Measurements from ENCODE around the gene DUS3L. TPM values are rescaled to one million over a fixed set of nuclear protein-coding genes. Genes with fewer than 3 reads are reported as not detected.

DUS3L gene
- 85.8 and 89.8 TPM in 2 replicates for total RNA-seq

- peaks cover 12% of the 10 kb centered on the region for H3K4me1 Mint-ChIP-seq
- H3K27ac Mint-ChIP-seq, result peak within 1 kb of the TSS; percentile 100
- H3K4me3 Mint-ChIP-seq, result peak within 1 kb of the TSS; percentile 96
- peak; percentile 98 for DNase-seq
- no peaks in the 10 kb centered on the region for H3K27me3 Mint-ChIP-seq
- intact Hi-C loops (cut with micrococcal nuclease), result loop anchor here (1.0 to 5.0 kb wide), 8 partner anchors 13 to 1000 kb away; partner anchors contain the start of genes CATSPERD, FEM1A, LONP1 and MICOS13
- H3K36me3 Mint-ChIP-seq (ENCODE audit: low read depth), result peaks cover 39% of the 10 kb centered on the region
- peaks cover 3% of the 10 kb centered on the region for H3K9me3 Mint-ChIP-seq
Measured at GRCh38 chr19:5790559-5791520, at the start of gene DUS3L. Gene DUS3L (minus strand): TSS chr19:5791163. CDS start chr19:5791141, 22 bp downstream.

- Mint-ChIP-seq H3K36me3 (ENCODE audit: low read depth) (no peaks in the 10 kb centered on the region), H3K4me1 (peaks cover 8% of the 10 kb centered on the region), H3K27me3 (peaks cover 2% of the 10 kb centered on the region), H3K9me3 (no peaks in the 10 kb centered on the region), H3K27ac (no peak within 1 kb of the TSS), H3K4me3 (no peak within 1 kb of the TSS)
- intact Hi-C loops (cut with micrococcal nuclease), result no loop called here
- no peak for DNase-seq
Measured at GRCh38 chr19:5839065-5840017, 48.4 kb upstream of the DUS3L start, which contains the start of gene FUT6. Gene FUT6 (minus strand): TSS chr19:5839702. CDS start chr19:5832567, 7,135 bp downstream.

GRCh38 chr19:5838353-5839064 lies 47.5 kb upstream of the DUS3L start:
- H3K36me3 Mint-ChIP-seq (ENCODE audit: low read depth), result no peaks in the 10 kb centered on the region

GRCh38 chr19:5837761-5838352 lies 46.9 kb upstream of the DUS3L start:
- DNase-seq, result no peak
- no peak overlapping the region for H3K4me3 Mint-ChIP-seq
- no peaks in the 10 kb centered on the region for H3K36me3 Mint-ChIP-seq (ENCODE audit: low read depth)
- no peaks in the 10 kb centered on the region for H3K9me3 Mint-ChIP-seq
- H3K27me3 Mint-ChIP-seq, result peaks cover 2% of the 10 kb centered on the region
- intact Hi-C loops (cut with micrococcal nuclease), result no loop called here
- H3K4me1 Mint-ChIP-seq, result peaks cover 8% of the 10 kb centered on the region
- H3K27ac Mint-ChIP-seq, result no peak overlapping the region

More at GRCh38 chr19:5838353-5839064, 47.5 kb upstream of the DUS3L start:
- peaks cover 2% of the 10 kb centered on the region for H3K27me3 Mint-ChIP-seq
- no peak for DNase-seq
- intact Hi-C loops (cut with micrococcal nuclease), result no loop called here
- peaks cover 8% of the 10 kb centered on the region for H3K4me1 Mint-ChIP-seq
- H3K27ac Mint-ChIP-seq, result no peak overlapping the region
- H3K9me3 Mint-ChIP-seq, result no peaks in the 10 kb centered on the region
- H3K4me3 Mint-ChIP-seq, result no peak overlapping the region

GRCh38 chr19:5832527-5833216 lies 41.7 kb upstream of the DUS3L start:
- Mint-ChIP-seq H3K9me3 (no peaks in the 10 kb centered on the region), H3K36me3 (ENCODE audit: low read depth) (no peaks in the 10 kb centered on the region), H3K27me3 (no peaks in the 10 kb centered on the region), H3K4me3 (no peak overlapping the region), H3K27ac (no peak overlapping the region), H3K4me1 (peaks cover 7% of the 10 kb centered on the region)
- DNase-seq, result no peak
- intact Hi-C loops (cut with micrococcal nuclease), result no loop called here

GRCh38 chr19:5832061-5832460 lies 41.1 kb upstream of the DUS3L start:
- H3K4me3 Mint-ChIP-seq, result no peak overlapping the region

GRCh38 chr19:5831159-5831558 lies 40.2 kb upstream of the DUS3L start:
- no peak for DNase-seq
- Mint-ChIP-seq H3K36me3 (ENCODE audit: low read depth) (no peaks in the 10 kb centered on the region), H3K4me3 (no peak overlapping the region), H3K4me1 (peaks cover 8% of the 10 kb centered on the region), H3K27me3 (no peaks in the 10 kb centered on the region), H3K9me3 (no peaks in the 10 kb centered on the region), H3K27ac (no peak overlapping the region)
- intact Hi-C loops (cut with micrococcal nuclease), result no loop called here

More at GRCh38 chr19:5832061-5832460, 41.1 kb upstream of the DUS3L start:
- DNase-seq, result no peak
- Mint-ChIP-seq H3K27ac (no peak overlapping the region), H3K9me3 (no peaks in the 10 kb centered on the region), H3K36me3 (ENCODE audit: low read depth) (no peaks in the 10 kb centered on the region), H3K27me3 (no peaks in the 10 kb centered on the region), H3K4me1 (peaks cover 5% of the 10 kb centered on the region)
- intact Hi-C loops (cut with micrococcal nuclease), result no loop called here

- no peaks in the 10 kb centered on the region for H3K9me3 Mint-ChIP-seq
- H3K36me3 Mint-ChIP-seq (ENCODE audit: low read depth), result no peaks in the 10 kb centered on the region
- H3K4me1 Mint-ChIP-seq, result peaks cover 8% of the 10 kb centered on the region
- peak overlapping the region; percentile 100 for H3K4me3 Mint-ChIP-seq
- no peaks in the 10 kb centered on the region for H3K27me3 Mint-ChIP-seq
- peak; percentile 60 for DNase-seq
- peak overlapping the region; percentile 53 for H3K27ac Mint-ChIP-seq
- intact Hi-C loops (cut with micrococcal nuclease), result loop anchor here (2.0 to 10.0 kb wide), 3 partner anchors 25 to 135 kb away; partner anchors contain the start of genes NDUFA11, NRTN and VMAC
Measured at GRCh38 chr19:5829567-5830310, 38.8 kb upstream of the DUS3L start.

GRCh38 chr19:5828661-5829566 lies 38.0 kb upstream of the DUS3L start:
- H3K9me3 Mint-ChIP-seq, result no peaks in the 10 kb centered on the region
- H3K27me3 Mint-ChIP-seq, result no peaks in the 10 kb centered on the region
- DNase-seq, result peak; percentile 76

GRCh38 chr19:5827891-5828660 lies 37.1 kb upstream of the DUS3L start:
- H3K27ac Mint-ChIP-seq, result peak overlapping the region; percentile 100
- H3K9me3 Mint-ChIP-seq, result no peaks in the 10 kb centered on the region
- DNase-seq, result peak; percentile 99
- H3K4me3 Mint-ChIP-seq, result peak overlapping the region; percentile 100
- intact Hi-C loops (cut with micrococcal nuclease), result loop anchor here (1.0 to 10.0 kb wide), 4 partner anchors 23 to 137 kb away; partner anchors contain the start of genes NDUFA11, NRTN and VMAC
- H3K27me3 Mint-ChIP-seq, result no peaks in the 10 kb centered on the region
- H3K36me3 Mint-ChIP-seq (ENCODE audit: low read depth), result no peaks in the 10 kb centered on the region
- H3K4me1 Mint-ChIP-seq, result peaks cover 8% of the 10 kb centered on the region

More at GRCh38 chr19:5828661-5829566, 38.0 kb upstream of the DUS3L start:
- peak overlapping the region; percentile 100 for H3K4me3 Mint-ChIP-seq
- intact Hi-C loops (cut with micrococcal nuclease), result loop anchor here (1.0 to 10.0 kb wide), 4 partner anchors 24 to 136 kb away; partner anchors contain the start of genes NDUFA11, NRTN and VMAC
- peaks cover 8% of the 10 kb centered on the region for H3K4me1 Mint-ChIP-seq
- peak overlapping the region; percentile 100 for H3K27ac Mint-ChIP-seq
- no peaks in the 10 kb centered on the region for H3K36me3 Mint-ChIP-seq (ENCODE audit: low read depth)

All from activated CD4-positive, alpha-beta T cell treated with anti-CD3 and anti-CD28 coated beads, Interleukin-2, amount 10 ng/mL, durations not matched to agents 24 days and 14 days (primary cell).